T follicular helper cell (primary cell): ENCODE measurements around the gene ST7L.
"Not testable (repeated sequence)": the region's sequence is repeated elsewhere in the genome, so short reads cannot be mapped to it uniquely, and the experiment has no call there.

ENCODE experiments used
- DNase-seq: peaks from one replicate; pipeline ENCODE4 v3.0.0-alpha.2; 2020; ENCODE audit warnings: low read depth
- total RNA-seq, 2 experiments: gene quantifications; one replicate each; lab custom pipeline; 2026; lab: John Stamatoyannopoulos, UW

Gene ST7L, protein sequence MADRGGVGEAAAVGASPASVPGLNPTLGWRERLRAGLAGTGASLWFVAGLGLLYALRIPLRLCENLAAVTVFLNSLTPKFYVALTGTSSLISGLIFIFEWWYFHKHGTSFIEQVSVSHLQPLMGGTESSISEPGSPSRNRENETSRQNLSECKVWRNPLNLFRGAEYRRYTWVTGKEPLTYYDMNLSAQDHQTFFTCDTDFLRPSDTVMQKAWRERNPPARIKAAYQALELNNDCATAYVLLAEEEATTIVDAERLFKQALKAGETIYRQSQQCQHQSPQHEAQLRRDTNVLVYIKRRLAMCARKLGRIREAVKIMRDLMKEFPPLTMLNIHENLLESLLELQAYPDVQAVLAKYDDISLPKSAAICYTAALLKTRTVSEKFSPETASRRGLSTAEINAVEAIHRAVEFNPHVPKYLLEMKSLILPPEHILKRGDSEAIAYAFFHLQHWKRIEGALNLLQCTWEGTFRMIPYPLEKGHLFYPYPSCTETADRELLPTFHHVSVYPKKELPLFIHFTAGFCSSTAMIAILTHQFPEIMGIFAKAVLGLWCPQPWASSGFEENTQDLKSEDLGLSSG
- total RNA-seq, result 11.1 to 19.3 reads per million in 2 experiments

DNA sequence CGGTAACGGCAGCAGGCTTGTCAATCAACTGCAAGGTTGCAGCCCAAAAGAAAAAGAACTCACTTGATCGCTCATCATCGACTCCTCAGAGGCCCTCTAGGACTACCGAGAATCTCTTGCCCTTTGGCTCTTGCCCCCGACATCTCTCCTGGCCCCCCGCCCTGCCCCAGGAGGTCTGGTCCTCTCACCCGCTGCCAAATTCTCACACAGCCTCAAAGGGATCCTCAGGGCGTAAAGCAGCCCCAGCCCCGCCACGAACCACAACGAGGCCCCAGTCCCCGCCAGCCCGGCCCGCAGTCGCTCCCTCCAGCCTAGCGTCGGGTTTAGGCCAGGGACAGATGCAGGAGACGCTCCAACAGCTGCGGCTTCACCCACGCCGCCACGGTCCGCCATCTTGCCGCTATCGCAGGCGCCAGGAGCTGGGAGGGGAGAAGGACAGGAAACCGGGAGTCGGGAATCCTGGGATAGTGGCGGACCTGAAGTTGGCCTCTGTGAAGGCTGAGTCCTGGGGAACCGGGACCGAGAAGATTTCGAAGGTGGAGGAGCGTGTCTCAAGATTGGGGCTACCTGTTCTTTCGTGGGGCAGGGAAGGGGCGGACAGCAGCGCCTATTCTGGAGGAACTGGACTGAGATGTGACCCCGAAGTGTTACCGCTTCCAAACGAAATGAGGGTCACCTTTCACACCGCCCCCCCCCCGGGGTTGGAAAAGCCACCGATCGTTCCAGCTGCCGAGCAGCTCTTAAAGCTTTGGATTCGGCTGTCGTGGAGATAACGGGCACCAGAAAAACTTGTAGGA lies at the start of gene ST7L:
TSS of gene ST7L (minus strand) at position 421 of the 797 bp plus-strand sequence. CDS start at position 393, 28 bp downstream.
- peak; percentile 26 for DNase-seq

DNA sequence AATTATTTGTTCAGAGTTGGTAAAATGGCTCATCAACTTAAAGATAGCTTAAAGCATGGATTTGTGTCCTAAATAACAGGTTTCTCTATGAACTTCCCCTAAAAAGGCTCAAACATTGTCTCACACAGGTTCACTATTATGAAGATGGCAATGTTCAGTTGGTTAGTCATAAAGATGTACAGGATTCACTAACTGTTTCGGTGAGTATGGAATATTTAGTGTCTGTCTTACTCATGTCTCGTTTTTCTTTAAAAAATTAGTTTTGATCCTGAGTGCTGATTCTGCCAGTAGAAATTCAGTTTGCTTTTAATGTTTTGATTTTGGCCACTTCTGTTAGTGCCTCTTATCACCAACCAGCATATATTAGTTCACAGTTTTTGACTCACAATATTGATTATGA lies 48.0 kb upstream of the ST7L start:
- no peak for DNase-seq

DNA sequence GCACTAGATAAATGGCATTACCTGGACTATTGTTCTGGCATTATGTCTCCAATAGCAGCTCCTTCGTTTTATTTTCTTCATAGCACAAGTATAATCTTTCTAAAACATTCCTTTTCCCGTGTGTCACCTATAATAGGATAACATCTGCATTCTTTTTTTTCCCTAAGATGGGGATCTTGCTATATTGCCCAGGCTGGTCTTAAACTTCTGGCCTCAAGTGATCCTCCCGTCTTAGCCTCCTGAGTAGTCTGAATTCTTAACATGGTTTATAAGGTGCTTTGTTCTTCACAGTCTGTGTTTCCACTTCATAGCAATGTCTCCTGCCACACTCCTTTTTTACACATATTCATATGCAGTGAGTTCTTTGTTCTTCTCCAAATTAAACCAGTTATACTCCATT lies 46.9 kb upstream of the ST7L start:
- DNase-seq, result no peak

DNA sequence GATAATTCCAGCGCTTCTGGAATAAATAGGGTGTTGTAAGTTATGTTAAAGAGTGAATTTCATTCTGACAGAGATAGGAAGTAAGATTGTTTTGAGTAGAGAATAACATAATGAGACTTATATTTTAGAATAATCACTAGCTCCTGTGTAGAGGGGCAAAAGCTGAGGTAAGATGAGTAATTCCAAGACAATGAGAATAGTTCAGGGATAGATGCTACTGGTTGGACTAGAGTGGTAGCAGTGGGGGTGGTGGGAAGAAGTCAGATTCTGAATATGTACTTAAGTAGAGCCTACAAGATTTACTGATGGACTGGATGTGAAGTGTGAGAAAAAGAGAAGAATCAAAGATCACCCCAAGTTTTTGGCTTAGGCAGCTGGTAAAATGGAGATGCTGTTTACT lies 32.3 kb upstream of the ST7L start:
- DNase-seq, result no peak

DNA sequence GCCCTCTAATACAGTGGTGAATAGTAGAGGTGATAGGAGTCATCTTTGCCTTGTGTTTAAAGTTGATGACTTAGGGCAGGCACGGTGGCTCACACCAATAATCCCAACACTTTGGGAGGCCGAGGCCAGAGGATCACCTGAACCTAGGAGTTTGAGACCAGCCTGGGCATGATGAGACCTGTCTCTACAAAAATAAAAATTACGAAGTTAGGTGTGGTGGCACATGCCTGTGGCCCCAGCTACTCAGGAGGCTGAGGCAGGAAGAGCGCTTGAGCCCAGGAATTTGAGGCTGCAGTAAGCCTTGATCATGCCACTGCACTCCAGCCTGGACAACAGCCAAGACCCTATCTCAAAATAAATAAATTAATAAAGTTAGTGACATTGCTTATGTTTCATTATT lies 27.3 kb upstream of the ST7L start:
- no peak for DNase-seq

DNA sequence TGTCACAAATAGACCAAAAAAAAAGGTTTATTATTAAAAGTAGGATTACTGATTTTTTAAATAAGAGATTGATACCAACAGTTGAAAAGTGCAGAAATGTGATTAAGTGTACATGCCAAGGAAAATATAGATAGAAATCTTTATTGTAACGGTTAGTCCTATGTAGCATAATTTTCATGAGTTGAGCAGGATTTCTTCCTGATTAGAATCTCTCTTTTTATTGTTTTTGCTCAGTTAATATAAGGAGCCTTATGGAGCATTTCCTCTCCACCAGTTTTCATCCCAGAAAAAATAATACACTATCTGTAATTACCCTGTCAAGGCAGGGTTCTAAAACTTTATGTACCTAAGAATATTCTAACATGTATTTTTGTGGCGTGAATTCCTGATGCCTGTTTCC lies 24.1 kb upstream of the ST7L start:
- DNase-seq, result no peak

DNA sequence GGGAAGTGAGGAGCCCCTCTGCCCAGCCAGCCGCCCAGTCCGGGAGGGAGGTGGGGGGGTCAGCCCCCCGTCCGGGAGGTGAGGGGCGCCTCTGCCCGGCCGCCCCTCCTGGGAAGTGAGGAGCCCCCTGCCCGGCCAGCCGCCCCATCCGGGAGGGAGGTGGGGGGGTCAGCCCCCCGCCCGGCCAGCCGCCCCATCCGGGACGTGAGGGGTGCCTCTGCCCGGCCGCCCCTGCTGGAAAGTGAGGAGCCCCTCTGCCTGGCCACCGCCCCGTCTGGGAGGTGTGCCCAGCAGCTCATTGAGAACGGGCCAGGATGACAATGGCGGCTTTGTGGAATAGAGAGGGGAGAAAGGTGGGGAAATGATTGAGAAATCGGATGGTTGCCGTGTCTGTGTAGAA lies 21.5 kb upstream of the ST7L start:
- DNase-seq, result not testable (repeated sequence)

DNA sequence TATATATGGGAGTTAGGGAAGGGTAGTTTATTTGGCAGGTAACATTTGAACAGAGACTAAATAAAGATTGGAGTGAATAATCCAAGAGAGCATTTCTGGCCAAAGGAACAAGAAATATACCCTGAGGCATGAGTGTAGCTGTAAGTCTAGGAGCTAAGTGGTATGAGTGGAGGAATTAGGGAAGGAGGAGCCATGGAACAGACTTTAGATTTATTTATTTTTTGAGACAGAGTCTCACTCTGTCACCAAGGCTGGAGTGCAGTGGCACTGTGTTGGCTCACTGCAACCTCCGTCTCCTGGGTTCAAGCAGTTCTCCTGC lies 19.1 kb upstream of the ST7L start:
- no peak for DNase-seq

DNA sequence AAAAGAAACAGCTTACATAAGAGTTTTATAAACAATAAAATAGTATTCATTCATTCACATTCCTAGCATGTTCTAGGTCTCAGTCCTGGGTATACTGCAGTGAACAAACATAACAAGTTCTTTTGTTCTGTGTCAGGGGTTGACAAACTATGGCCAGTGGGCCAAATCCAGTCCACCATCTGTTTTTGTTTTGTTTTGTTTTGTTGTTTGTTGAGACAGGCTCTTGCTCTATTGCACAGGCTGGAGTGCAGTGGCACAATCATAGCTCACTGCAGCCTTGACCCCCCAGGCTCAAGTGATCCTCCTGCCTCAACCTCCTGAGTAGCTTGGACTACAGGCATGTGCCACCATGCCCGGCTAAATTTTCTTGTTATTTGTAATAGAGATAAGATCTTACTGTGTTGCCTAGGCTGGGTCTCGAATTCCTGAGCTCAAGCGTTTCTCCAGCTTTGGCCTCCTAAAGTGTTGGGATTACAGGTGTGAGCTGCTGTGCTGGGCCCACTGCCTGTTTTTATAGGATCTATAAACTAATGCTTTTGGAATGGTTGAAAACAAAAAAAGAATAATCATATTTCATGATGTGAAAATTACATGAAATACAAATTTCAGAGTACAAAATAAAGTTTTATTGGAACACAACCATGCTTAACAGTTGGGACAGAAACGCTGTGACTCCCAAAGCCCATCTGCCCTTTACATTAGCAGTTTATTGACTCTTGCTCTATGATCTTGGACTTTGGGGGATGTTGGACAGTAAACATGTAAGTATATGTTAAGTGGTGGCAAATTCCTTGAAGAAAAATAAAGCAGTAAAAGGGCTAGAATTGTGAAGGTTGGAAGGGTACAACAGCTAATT lies 18.5 kb upstream of the ST7L start:
- no peak for DNase-seq

DNA sequence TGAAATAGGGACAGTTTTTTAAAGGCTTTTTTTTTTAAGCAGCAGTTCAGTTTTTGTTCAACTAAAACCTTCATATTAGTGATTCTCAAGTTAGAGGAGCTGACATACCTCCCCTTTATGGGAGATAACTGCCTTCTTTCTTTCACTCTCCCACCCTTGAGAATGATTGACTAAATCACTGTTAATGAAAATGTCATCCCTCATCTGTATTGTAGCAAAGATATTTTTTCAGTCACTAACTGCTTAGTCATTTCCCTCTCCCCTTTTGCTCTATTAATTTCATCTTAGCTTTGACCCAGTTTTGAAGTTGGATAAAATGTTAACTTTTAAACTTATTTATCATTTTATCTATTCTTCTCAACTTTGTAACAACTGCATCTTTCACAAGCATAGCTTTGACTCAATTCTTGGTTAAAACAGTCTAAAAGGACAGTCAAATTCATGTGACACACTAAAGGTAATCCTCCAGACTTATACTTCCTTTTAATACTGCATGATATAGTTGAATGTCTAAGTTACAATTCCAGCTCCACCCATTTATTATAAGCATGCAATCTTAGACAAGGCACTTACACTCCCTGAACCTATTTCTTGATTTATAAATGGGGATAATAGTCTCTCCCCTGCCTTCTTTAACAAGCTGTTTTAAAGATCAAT lies 17.8 kb upstream of the ST7L start:
- DNase-seq, result no peak

DNA sequence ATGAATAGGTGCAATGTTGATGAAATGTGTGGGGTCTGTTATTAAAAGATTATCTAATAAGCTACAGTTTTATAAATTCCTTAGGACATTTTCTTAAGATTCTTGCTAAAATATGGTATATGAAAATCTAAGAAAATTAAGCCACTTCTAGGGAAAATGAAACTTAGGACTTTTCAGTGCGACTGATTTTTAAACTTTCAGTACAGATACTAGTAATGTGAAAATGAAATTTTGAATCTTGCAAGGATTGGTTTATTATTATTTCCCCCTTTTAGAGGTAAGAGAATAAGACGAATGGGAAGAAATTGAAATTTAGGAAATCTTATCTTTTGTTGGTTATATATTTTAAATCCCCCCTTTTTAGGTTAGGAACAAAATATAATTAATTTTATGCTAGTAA lies 17.1 kb upstream of the ST7L start:
- DNase-seq, result no peak

DNA sequence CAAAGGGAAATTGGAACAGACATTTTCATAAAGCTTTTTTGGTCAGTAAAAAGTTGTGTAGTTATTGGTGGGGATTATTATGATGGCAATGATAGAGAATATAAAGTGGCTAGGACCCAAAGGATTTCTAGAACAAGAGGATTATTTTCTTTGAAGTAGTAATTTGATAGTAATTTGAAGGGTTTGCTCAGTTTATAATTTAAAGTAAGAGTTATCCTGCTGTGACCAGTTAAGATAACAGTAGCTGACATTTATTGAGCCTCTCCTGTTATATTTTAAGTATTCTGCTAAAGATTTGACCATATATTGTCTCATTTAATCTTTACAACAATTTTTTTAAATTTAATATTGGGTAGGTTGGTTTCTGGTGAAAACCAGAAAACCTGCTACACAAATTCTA lies 15.4 kb upstream of the ST7L start:
- no peak for DNase-seq

DNA sequence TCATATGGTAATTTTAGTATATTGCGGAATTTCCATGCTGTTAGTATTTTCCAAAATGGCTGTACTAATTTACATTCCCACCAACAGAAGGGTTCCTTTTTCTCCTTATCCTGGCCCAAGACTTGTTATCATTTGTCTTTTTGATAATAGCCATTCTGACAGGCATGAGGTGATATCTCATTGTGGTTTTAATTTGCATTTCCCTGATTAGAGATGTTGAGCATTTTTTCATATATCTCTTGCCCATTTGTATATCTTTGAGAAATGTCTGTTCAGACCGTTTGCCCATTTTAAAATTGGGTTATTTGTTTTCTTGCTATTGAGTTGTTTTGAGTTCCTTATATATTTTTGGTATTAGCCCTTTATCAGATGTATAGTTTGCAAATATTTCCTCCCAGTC lies 14.7 kb upstream of the ST7L start:
- DNase-seq, result no peak

DNA sequence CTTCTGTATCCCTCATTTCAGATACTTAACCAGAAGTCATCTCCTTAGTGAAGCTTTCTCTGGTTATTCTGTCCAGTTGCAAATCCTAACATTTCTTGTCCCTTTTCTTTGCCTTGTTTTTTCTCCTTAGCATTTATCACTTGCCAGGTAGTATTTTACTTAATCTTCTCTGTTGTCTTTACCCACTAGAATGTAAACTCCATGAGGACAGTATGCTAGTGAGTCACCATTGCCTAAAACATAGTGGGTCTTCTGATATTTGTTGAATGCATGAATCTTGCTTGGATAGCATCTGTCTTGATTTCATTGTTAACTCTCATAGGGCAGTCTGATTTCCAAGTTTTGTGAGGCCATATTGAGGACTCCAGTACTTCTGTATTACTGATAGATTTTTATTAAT lies 10.3 kb upstream of the ST7L start:
- no peak for DNase-seq

DNA sequence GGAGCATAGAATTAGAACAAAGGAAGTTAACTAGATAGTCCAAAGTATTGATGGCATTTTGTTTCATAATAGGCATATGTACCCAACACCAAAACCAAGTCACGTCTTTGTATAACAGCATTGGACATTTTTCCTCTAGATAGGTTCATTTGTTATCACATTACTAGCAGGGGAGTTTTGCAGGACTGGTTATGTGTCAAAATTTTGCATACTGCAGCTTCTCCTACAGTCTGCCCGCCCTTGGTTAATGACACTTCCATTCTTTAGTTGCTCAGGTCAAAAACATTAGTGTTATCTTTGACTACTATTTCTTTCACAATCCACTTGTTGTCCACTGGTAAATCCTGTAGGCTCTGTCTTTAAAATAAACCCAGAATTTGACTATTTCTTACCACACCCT lies 9.6 kb upstream of the ST7L start:
- no peak for DNase-seq

DNA sequence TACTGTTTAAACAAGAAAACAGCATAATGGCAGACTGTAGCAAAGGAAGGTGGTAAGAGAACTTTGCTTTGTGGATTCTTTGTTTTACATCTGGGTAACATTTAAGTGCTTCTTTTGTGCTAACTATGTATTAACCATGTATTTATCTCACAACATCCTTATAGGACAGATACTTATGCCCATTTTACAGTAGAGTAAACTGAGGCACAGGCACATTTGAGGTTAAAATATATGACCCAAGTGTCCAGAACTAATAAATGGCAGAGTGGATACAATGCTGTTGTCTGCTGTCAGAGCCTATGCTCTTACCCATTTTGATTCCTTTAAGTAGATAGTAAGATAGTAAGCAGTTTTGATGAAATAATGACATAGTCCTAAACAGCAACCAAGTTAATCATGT lies 7.9 kb upstream of the ST7L start:
- no peak for DNase-seq

DNA sequence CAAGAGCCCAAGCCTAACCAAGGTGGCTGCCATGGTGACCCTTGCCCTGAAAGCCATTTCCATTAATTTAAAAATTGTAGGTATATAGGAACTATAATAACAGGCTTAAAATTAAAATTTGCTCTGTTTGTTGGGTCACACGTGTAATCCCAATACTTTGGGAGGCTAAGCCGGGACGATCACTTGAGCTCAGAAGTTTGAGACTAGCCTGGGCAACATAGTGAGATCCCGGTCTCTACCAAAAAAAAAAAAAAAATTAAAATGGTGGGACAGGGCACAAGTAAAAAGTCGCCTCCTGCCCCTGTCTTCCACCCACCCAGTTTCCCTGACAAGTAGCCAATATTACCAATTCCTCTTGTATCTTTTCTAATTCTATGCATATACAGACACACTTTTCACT lies 7.3 kb upstream of the ST7L start:
- no peak for DNase-seq

DNA sequence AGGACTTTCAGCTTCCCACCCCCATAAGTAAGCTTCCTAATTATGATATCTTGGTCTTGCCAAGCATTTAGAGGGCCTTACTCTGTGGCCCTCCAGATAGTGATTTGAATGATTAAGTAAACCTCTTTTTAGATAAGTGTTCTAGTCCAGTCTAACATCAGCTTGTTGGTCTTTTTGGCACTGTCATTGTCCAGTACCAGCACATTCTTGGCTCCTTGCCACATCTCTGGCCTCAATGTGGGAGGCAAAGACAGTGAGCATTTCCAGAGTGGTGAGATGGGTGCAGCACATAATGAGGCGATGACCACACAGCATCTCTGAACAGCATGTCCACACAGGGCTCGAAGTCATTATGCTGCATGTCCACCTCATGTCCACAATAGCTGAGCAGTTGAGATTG lies 6.8 kb upstream of the ST7L start:
- no peak for DNase-seq

DNA sequence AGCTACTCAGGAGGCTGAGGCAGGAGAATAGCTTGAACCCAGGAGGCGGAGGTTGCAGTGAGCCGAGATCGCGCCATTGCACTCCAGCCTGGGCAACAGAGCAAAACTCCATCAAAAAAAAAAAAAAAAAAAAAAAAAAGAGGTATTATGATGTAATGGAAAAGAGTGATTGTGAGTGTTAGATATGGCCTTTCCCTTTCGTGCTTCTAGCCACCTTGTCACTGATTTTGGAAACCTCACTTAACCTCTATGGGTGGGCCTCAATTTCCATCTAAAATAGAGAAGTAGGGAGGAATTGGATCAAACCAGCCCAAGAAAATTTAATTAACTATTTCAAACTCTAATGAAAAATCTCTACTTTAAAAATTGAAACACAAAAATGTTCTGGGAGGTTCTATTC lies 5.6 kb upstream of the ST7L start:
- DNase-seq, result not testable (repeated sequence)

DNA sequence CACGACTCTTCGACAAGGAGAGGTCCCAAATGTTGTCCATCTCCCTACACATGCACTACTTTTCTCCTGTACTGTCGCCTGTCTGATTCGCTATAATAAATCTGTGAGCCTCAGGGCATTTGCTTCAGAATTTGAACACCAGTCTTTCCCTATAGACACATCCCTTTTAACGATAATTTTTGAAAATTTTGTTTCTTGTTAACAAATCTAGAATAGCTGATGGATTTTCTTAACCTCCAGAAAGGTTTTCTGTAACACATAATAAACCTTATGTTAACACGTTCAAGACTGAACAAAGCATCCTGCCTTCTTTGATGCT lies 1.4 kb upstream of the ST7L start:
- DNase-seq, result no peak

DNA sequence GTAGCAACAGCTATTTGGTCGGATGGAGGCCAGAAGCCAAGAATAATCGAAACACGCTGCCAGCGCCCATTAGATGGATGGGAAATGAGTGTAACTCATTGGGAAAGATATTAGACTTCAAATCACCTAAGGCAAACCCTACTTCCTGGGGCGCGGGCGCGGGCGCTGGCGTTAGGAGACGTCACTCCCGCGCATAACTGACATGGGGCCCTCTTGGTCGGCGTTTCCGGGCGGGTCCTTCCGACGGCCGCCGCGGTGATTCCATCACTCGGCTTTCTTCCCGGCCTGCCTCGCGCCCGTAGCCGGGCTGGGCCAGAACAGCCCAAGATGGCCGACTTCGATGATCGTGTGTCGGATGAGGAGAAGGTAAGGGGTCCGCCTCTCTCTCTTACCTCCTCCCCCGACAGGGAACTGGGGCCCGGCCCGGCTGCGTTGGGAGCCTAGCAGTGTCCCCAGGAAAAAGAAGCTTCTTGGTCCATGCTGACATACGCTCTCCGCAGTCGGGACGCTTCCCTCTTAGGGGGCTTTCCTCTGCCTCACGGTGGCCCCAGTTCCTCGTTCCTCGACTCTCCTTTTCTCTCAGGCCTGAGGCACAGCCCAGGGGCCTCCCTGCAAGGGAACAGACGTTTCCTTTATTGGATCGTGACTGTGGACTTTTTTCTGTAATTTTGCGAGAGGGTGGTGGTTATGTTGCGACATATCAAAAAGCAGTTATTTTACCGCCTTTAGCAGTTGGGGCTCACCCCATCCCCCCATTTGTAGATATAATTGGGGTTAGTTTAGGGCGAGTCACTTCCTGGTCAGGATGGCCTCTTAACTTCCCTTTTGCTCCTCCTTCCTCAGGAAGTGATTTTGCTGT lies 806 bp upstream of the ST7L start, which contains the start of gene CAPZA1:
TSS of gene CAPZA1 (plus strand) at position 315 of the 859 bp plus-strand sequence. CDS start at position 328, 13 bp downstream.
- DNase-seq, result peak; percentile 88
